Body of pancreas (tissue), 4 donors: Measurements from ENCODE around the gene GRID1. TPM values are rescaled to one million over a fixed set of nuclear protein-coding genes. Genes with fewer than 3 reads are reported as not detected.

ENCODE experiments used
- ATAC-seq: fragments of 150-250 bp; one replicate; pipeline ENCODE4 v1.9.1; 2016
- DNase-seq, 4 donors: peaks; one replicate each; pipeline ENCODE4 v3.0.0-alpha.2; 2019
- H3K27ac ChIP-seq, 4 donors: fragments of 200-600 bp; sonication (generic); 1 replicate in 3 of 4; 2 replicates in 1 of 4; pipeline versions ENCODE4 v1.5.1 to v1.6.1; 2016 to 2019; ENCODE audit warnings: mild to moderate bottlenecking in 1 of 4, mixed read lengths in 1 of 4, moderate library complexity in 1 of 4
- H3K27me3 ChIP-seq, 2 donors: fragments of 200-600 bp; sonication (generic); one replicate each; pipeline ENCODE4 v1.6.0; 2016; ENCODE audit warnings: mild to moderate bottlenecking in 1 of 2
- H3K36me3 ChIP-seq, 2 donors: fragments of 200-600 bp; sonication (generic); replicated peaks in 1 of 2; 2 replicates each; pipeline ENCODE4 v1.5.1; 2016; ENCODE audit warnings: low read depth in 2 of 2; ENCODE audit not compliant: insufficient read depth in 1 of 2
- H3K4me1 ChIP-seq: fragments of 200-600 bp; sonication (generic); one replicate; pipeline ENCODE4 v1.6.0; 2016
- H3K4me3 ChIP-seq, 2 donors: fragments of 200-600 bp; sonication (generic); 1 replicate in 1 of 2; 2 replicates in 1 of 2; pipeline ENCODE4 v1.5.1; 2016 to 2019
- H3K9me3 ChIP-seq, 3 donors: fragments of 200-600 bp; sonication (generic); 1 replicate in 2 of 3; 2 replicates in 1 of 3; pipeline ENCODE4 v1.5.1; 2016
- POLR2A ChIP-seq, 3 donors: fragments of 450-650 bp; IDR thresholded peaks; one replicate each; pipeline ENCODE4 v1.6.1; 2016; ENCODE audit warnings: antibody characterized with exemption in 3 of 3, mild to moderate bottlenecking in 2 of 3
- WGBS, 2 donors: methylation state at CpG; one replicate each; pipeline ENCODE4 v1.1.5; 2017; 5-methylcytosine and 5-hydroxymethylcytosine counted together
- intact Hi-C: fragments of 100-400 bp; cut with DNase I; formaldehyde crosslinking; loops from one replicate; pipeline ENCODE4 v1.15.1; 2023
- total RNA-seq, 2 donors: library from RNA; depleted of rRNA; stranded (reverse); fragments of >200 nt; gene quantifications; one replicate each; pipeline ENCODE4 v1.1.0, GENCODE V29; 2016
- TF ChIP-seq, protein P1 (sequence below), 7 experiments: fragments of 450-650 bp in 4 of 7; fragments of 200-600 bp in 3 of 7; sonication (generic) in 3 of 7; IDR thresholded peaks; one replicate each; pipeline ENCODE4 v1.5.1; 2016 to 2019; ENCODE audit warnings: antibody characterized with exemption in 7 of 7

The GRID1 gene
- total RNA-seq, 2 donors from 2014 or later = 1.0 to 1.6 TPM

DNA sequence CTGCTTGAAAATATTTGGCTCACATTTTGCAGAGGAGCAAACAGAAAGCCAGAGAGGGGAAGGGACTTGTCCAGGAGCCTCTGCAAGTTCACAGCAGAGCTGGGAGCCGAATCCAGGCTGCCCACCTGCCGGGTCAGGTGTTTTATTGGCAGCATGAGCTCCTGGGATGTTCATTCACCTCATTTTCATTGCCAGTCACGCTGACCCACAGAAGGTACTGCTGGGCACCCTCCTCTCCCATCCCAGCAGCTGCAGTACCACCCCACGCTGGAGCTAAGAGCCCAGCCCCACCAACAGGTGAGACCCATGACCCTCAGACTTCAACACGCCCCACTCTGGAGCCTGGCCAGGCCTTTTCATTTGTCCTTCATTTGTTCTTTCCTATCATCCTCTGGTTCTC lies 102.7 kb downstream of the GRID1 start:
- H3K27ac ChIP-seq = no peak overlapping the region
- 75 to 80% methylated on average over 5 of the region's 5 CpGs for WGBS, 2 donors
- peak in 1 of 4 donors; percentile 0 for DNase-seq

DNA sequence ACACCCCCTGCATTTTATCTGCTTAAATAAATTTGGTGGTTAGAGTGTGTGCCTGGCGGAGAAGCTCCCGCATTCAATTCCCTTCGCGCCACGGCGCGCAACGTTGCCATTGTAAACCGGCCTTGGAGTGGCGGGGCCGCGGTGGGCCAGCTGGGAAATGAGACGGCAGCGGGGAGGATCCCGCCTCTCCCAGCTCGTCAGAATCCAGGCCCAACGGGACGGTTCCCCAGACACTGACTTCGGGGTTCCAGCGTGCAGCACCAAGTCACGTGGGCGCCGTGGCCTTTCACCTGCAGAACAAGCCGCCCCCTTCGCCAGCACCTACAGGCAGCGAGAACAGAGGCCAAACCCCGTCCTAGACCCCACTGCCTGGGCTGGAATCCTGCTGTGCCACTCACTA lies 103.4 kb downstream of the GRID1 start:
- ATAC-seq (no peak), DNase-seq (peak in 2 of 4 donors; percentile 8 to 14)
- Histone ChIP-seq H3K27me3 (no peaks in the 10 kb centered on the region), H3K36me3 (no peaks in the 10 kb centered on the region), H3K27ac (no peak overlapping the region), H3K9me3 (no peaks in the 10 kb centered on the region), H3K4me1 (peaks cover 5% of the 10 kb centered on the region), H3K4me3 (no peak overlapping the region)
- intact Hi-C loops = no loop called here
- WGBS, 2 donors = 19 to 42% methylated on average over 19 to 27 of the region's 27 CpGs
- TF ChIP-seq, protein P1, sequence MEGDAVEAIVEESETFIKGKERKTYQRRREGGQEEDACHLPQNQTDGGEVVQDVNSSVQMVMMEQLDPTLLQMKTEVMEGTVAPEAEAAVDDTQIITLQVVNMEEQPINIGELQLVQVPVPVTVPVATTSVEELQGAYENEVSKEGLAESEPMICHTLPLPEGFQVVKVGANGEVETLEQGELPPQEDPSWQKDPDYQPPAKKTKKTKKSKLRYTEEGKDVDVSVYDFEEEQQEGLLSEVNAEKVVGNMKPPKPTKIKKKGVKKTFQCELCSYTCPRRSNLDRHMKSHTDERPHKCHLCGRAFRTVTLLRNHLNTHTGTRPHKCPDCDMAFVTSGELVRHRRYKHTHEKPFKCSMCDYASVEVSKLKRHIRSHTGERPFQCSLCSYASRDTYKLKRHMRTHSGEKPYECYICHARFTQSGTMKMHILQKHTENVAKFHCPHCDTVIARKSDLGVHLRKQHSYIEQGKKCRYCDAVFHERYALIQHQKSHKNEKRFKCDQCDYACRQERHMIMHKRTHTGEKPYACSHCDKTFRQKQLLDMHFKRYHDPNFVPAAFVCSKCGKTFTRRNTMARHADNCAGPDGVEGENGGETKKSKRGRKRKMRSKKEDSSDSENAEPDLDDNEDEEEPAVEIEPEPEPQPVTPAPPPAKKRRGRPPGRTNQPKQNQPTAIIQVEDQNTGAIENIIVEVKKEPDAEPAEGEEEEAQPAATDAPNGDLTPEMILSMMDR (IDR thresholded peaks at IDR 0.05) = no peak
- no peak for TF ChIP-seq POLR2A (IDR thresholded peaks at IDR 0.05)

More for the DNA sequence above, 102.7 kb downstream of the GRID1 start:
- intact Hi-C loops = no loop called here
- H3K4me1 ChIP-seq = peaks cover 5% of the 10 kb centered on the region
- H3K36me3 ChIP-seq = no peaks in the 10 kb centered on the region
- no peaks in the 10 kb centered on the region for H3K9me3 ChIP-seq
- H3K4me3 ChIP-seq = no peak overlapping the region
- ATAC-seq = no peak
- TF ChIP-seq POLR2A (IDR thresholded peaks at IDR 0.05) = no peak
- TF ChIP-seq, protein P1 (IDR thresholded peaks at IDR 0.05) = no peak
- no peaks in the 10 kb centered on the region for H3K27me3 ChIP-seq

DNA sequence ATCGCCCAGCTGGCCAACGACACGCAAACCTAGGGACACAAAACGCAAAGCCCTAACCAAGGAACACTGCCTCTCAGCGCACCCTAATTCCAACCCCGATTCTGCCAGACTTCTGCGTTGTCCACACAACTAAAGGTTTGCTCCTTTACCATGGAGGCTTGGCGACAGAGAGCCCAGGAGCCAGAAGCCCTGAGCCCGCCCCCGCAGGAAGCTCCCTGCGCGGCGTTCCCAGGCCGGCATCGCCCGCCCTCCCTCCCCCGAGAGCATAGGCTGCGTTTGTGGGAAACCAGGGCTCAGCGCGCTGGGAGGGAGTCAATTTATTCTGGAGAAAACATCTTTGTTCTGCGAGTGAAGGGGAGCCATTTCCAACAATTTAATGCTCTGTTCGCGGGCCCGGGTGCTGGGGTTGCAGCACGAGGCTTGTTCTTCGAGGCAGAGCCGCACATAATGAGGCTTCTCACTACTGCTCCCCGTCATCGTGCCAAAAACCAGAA lies 103.9 kb downstream of the GRID1 start:
- ATAC-seq = no peak
- Histone ChIP-seq H3K27ac (no peak overlapping the region), H3K27me3 (no peaks in the 10 kb centered on the region), H3K4me3 (no peak overlapping the region), H3K4me1 (peaks cover 5% of the 10 kb centered on the region), H3K36me3 (no peaks in the 10 kb centered on the region), H3K9me3 (no peaks in the 10 kb centered on the region)
- TF ChIP-seq, protein P1 (IDR thresholded peaks at IDR 0.05) = no peak
- TF ChIP-seq POLR2A (IDR thresholded peaks at IDR 0.05) = no peak
- DNase-seq = peak in 1 of 4 donors; percentile 3
- intact Hi-C loops = no loop called here
- WGBS, 2 donors = 22 to 28% methylated on average over 15 to 29 of the region's 29 CpGs

DNA sequence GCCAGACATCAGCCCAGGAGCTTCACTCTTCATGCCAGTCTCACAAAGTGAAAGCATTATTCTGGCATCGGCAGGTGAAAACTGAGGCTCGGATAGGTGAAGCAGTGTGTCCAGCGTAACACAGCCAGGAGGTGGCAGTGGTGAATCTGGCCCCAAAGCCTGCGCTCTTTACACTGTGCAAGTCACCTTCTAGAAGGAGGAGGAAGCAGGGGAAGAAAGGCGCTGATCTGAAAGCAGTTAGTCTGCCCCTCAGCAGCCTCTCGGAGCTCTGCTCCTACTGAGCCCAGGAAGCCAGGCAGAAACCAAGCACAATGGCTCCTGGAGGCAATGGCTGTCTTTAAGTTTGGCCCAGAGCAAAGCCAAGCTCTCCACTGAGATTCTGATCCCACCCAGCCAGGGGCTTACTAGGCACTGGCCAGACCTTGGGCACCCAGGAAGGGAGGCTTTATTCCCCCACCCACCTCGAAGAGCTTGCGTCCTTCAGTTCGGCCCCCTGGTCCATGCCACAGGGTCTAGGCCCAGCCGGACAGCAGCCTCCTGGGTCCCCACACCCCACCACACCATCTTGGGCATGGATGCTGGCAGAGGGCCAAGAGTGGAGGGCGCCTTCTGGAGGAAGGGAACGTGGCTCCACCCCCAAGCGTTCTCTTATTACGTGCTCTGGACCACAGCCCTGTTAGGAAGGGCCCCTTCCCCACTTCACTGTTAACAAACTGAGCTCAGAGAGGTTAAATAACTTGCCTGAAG lies 104.5 kb downstream of the GRID1 start:
- ATAC-seq = no peak
- H3K27ac ChIP-seq = no peak overlapping the region
- no peaks in the 10 kb centered on the region for H3K36me3 ChIP-seq
- no peak overlapping the region for H3K4me3 ChIP-seq
- intact Hi-C loops = no loop called here
- H3K4me1 ChIP-seq = peaks cover 5% of the 10 kb centered on the region
- DNase-seq = peak; percentile 25 to 57 (median 42)
- TF ChIP-seq POLR2A (IDR thresholded peaks at IDR 0.05) = no peak
- TF ChIP-seq, protein P1 (IDR thresholded peaks at IDR 0.05) = peak in 4 of 7 experiments; percentile 29 to 51 (median 32)
- WGBS, 2 donors = 42 to 53% methylated on average over 10 to 14 of the region's 14 CpGs
- no peaks in the 10 kb centered on the region for H3K27me3 ChIP-seq
- H3K9me3 ChIP-seq = no peaks in the 10 kb centered on the region
